HCT116 (cell line): ENCODE data around the gene SLC44A2. TPM values are rescaled to one million over a fixed set of nuclear protein-coding genes. Genes with fewer than 3 reads are reported as not detected.

Experiments
- ATAC-seq: fragments of 200-7000 bp; cut with Tn5 transposase; 2 replicates; pipeline ENCODE4 v1.9.1; 2020; ENCODE audit warnings: mild to moderate bottlenecking, moderate library complexity
- BruUV-seq: library from RNA; stranded (reverse); fragments of 400-500 nt; replicated peaks from 2 replicates; lab custom pipeline; 2021; lab: Mats Ljungman, UMichigan
- CTCF ChIA-PET: fragments of 300-600 bp; sonication (Branson Sonifier 250); formaldehyde crosslinking; loops from one replicate; lab custom pipeline; 2021; ENCODE audit warnings: antibody characterized with exemption; lab: Charles Lee
- POLR2A ChIA-PET: fragments of 300-600, 350-600 bp; sonication (Branson Sonifier 250); formaldehyde crosslinking; loops from one replicate; lab custom pipeline; 2021; ENCODE audit warnings: antibody characterized with exemption; lab: Charles Lee
- RAD21 ChIA-PET, 2 experiments: fragments of 300-600 bp; sonication (Branson Sonifier 250); formaldehyde crosslinking; loops; one replicate each; lab custom pipeline; 2023; ENCODE audit warnings: low total read pairs in 2 of 2; ENCODE audit not compliant: uncharacterized antibody in 2 of 2, unreplicated experiment in 2 of 2, low non-redundant PET in 1 of 2; lab: Charles Lee
- DNase-seq: peaks from one replicate; pipeline ENCODE4 v3.0.0-alpha.2; 2010; ENCODE audit warnings: low read depth, low spot score
- H2AFZ ChIP-seq: fragments of 200-600 bp; shearing (Covaris generic), sonication (generic); 2 replicates; pipeline ENCODE4 v1.6.1; 2017; ENCODE audit warnings: low read depth, mixed run types, mixed read lengths, antibody characterized with exemption, low read length; ENCODE audit not compliant: poor library complexity, severe bottlenecking
- H3K27ac ChIP-seq: 2 replicates; pipeline ENCODE4 v1.5.1; 2012; ENCODE audit warnings: low read depth, low read length
- H3K27me3 ChIP-seq: fragments of 200-600 bp; sonication (generic); 2 replicates; pipeline ENCODE4 v1.6.1; 2016; ENCODE audit warnings: mixed run types, low read length, mixed read lengths; ENCODE audit not compliant: insufficient read depth
- H3K36me3 ChIP-seq, 2 experiments: fragments of 200-500 bp in 1 of 2; fragments of 200-600 bp in 1 of 2; sonication (Bioruptor generic) in 1 of 2; sonication (generic) in 1 of 2; 2 replicates each; pipeline versions ENCODE4 v1.5.1 to v1.6.1; 2014 to 2016; ENCODE audit warnings: low read length in 2 of 2, inconsistent platforms in 1 of 2, mixed read lengths in 1 of 2, mixed run types in 1 of 2; ENCODE audit not compliant: insufficient read depth in 2 of 2, control insufficient read depth in 1 of 2
- H3K4me1 ChIP-seq, 2 experiments: fragments of 200-600 bp in 1 of 2; sonication (generic) in 1 of 2; 2 replicates each; pipeline versions ENCODE4 v1.5.1 to v1.6.1; 2012 to 2017; ENCODE audit warnings: low read length in 2 of 2, inconsistent platforms in 1 of 2, mild to moderate bottlenecking in 1 of 2, mixed read lengths in 1 of 2, mixed run types in 1 of 2, moderate library complexity in 1 of 2; ENCODE audit not compliant: insufficient read depth in 2 of 2, control insufficient read depth in 1 of 2
- H3K4me2 ChIP-seq: fragments of 200-600 bp; sonication (generic); 2 replicates; pipeline ENCODE4 v1.6.1; 2017; ENCODE audit warnings: mixed run types, low read length, mixed read lengths
- H3K4me3 ChIP-seq, 2 experiments: fragments of 200-600 bp in 1 of 2; sonication (generic) in 1 of 2; replicated peaks in 1 of 2; 2 replicates each; pipeline ENCODE4 v1.5.1; 2011 to 2016; ENCODE audit warnings: low read length in 2 of 2, control low read depth in 1 of 2, low read depth in 1 of 2, mild to moderate bottlenecking in 1 of 2, mixed read lengths in 1 of 2, mixed run types in 1 of 2
- H3K79me2 ChIP-seq: fragments of 200-600 bp; sonication (generic); 2 replicates; pipeline ENCODE4 v1.6.1; 2017; ENCODE audit warnings: mild to moderate bottlenecking, mixed run types, low read length, moderate library complexity, mixed read lengths; ENCODE audit not compliant: insufficient read depth
- H3K9ac ChIP-seq: fragments of 200-600 bp; sonication (generic); 2 replicates; pipeline ENCODE4 v1.6.1; 2016; ENCODE audit warnings: low read length, mixed read lengths
- H3K9me2 ChIP-seq: fragments of 200-600 bp; sonication (generic), shearing (Covaris generic); 2 replicates; pipeline ENCODE4 v1.6.1; 2017; ENCODE audit warnings: mixed run types, mild to moderate bottlenecking, moderate library complexity; ENCODE audit not compliant: insufficient read depth
- H3K9me3 ChIP-seq, 2 experiments: fragments of 200-500 bp in 1 of 2; fragments of 200-600 bp in 1 of 2; sonication (Bioruptor generic) in 1 of 2; sonication (generic) in 1 of 2; 2 replicates each; pipeline ENCODE4 v1.6.1; 2014 to 2017; ENCODE audit warnings: low read length in 2 of 2, mixed read lengths in 2 of 2, inconsistent platforms in 1 of 2, low read depth in 1 of 2, mild to moderate bottlenecking in 1 of 2, mixed run types in 1 of 2, moderate library complexity in 1 of 2; ENCODE audit not compliant: control insufficient read depth in 1 of 2, insufficient read depth in 1 of 2
- H4K20me1 ChIP-seq: fragments of 200-600 bp; sonication (generic), shearing (Covaris generic); 2 replicates; pipeline ENCODE4 v1.6.1; 2017; ENCODE audit warnings: mixed run types, mild to moderate bottlenecking, moderate library complexity; ENCODE audit not compliant: insufficient read depth
- ATF3 ChIP-seq: IDR thresholded peaks from 2 replicates; pipeline ENCODE4 v1.6.1; 2012
- CBX3 ChIP-seq: IDR thresholded peaks from 2 replicates; pipeline ENCODE4 v1.6.1; 2012; ENCODE audit warnings: low read depth
- CEBPB ChIP-seq: IDR thresholded peaks from 2 replicates; pipeline ENCODE4 v1.6.1; 2012; ENCODE audit warnings: low read depth
- EGR1 ChIP-seq: IDR thresholded peaks from 2 replicates; pipeline ENCODE4 v1.6.1; 2012; ENCODE audit warnings: low read depth
- EZH2 ChIP-seq: fragments of 200-600 bp; sonication (generic); IDR thresholded peaks from 2 replicates; pipeline ENCODE4 v1.6.1; 2017; ENCODE audit warnings: antibody characterized with exemption, mixed run types
- EZH2phosphoT487 ChIP-seq: fragments of 200-600 bp; IDR thresholded peaks from 2 replicates; pipeline ENCODE4 v1.6.1; 2018; ENCODE audit warnings: antibody characterized with exemption, borderline replicate concordance
- FOSL1 ChIP-seq: IDR thresholded peaks from 2 replicates; pipeline ENCODE4 v1.6.1; 2012; ENCODE audit warnings: low read depth
- JUND ChIP-seq: IDR thresholded peaks from 2 replicates; pipeline ENCODE4 v1.6.1; 2012
- POLR2AphosphoS5 ChIP-seq: IDR thresholded peaks from 2 replicates; pipeline ENCODE4 v1.6.1; 2011; ENCODE audit warnings: mild to moderate bottlenecking, low read depth, low read length, moderate library complexity
- RAD21 ChIP-seq: IDR thresholded peaks from 2 replicates; pipeline ENCODE4 v1.6.1; 2012; ENCODE audit warnings: low read depth, mild to moderate bottlenecking
- SIN3A ChIP-seq: IDR thresholded peaks from 2 replicates; pipeline ENCODE4 v1.6.1; 2012; ENCODE audit warnings: low read depth
- SP1 ChIP-seq: IDR thresholded peaks from 2 replicates; pipeline ENCODE4 v1.6.1; 2012; ENCODE audit warnings: low read depth
- SRF ChIP-seq: IDR thresholded peaks from 2 replicates; pipeline ENCODE4 v1.6.1; 2012; ENCODE audit warnings: low read depth
- TCF7L2 ChIP-seq: IDR thresholded peaks from 2 replicates; pipeline ENCODE4 v1.7.0; 2011; ENCODE audit warnings: borderline replicate concordance, inconsistent platforms; ENCODE audit not compliant: insufficient read depth, insufficient read length; ENCODE audit errors: extremely low read depth
- YY1 ChIP-seq: IDR thresholded peaks from 2 replicates; pipeline ENCODE4 v1.6.1; 2011; ENCODE audit warnings: low read length, low read depth, moderate library complexity, mild to moderate bottlenecking; ENCODE audit not compliant: insufficient replicate concordance; ENCODE audit errors: extremely low read depth
- ZFX ChIP-seq: fragments of 450-650 bp; IDR thresholded peaks from 2 replicates; pipeline ENCODE4 v1.6.1; 2017
- ZNF274 ChIP-seq: fragments of 200-500 bp; sonication (Bioruptor generic); IDR thresholded peaks from 2 replicates; pipeline ENCODE4 v1.6.1; 2014; ENCODE audit warnings: mild to moderate bottlenecking, low read depth, low read length, inconsistent platforms
- intact Hi-C: fragments of 100-400 bp; cut with micrococcal nuclease; formaldehyde crosslinking; loops from 2 replicates; pipeline ENCODE4 v1.10.0; 2022
- total RNA-seq: library from RNA; stranded (reverse); gene quantifications from one replicate; pipeline ENCODE4 v1.2.1, GENCODE V29; 2021; ENCODE audit not compliant: unreplicated experiment
- TF ChIP-seq, protein P1 (sequence below): IDR thresholded peaks from 2 replicates; pipeline ENCODE4 v1.6.1; 2011; ENCODE audit warnings: mild to moderate bottlenecking, low read length, moderate library complexity; ENCODE audit not compliant: insufficient replicate concordance; ENCODE audit errors: extremely low read depth
- TF ChIP-seq, protein P2 (sequence below), 3 experiments: fragments of 200-600 bp in 1 of 3; sonication (generic) in 1 of 3; IDR thresholded peaks in 2 of 3; conservative IDR thresholded peaks in 1 of 3; 2 replicates each; pipeline ENCODE4 v1.5.1; 2012 to 2017; ENCODE audit warnings: low read depth in 2 of 3, low read length in 2 of 3, antibody characterized with exemption in 1 of 3, borderline replicate concordance in 1 of 3, control low read depth in 1 of 3, mild to moderate bottlenecking in 1 of 3, mixed read lengths in 1 of 3, mixed run types in 1 of 3, moderate library complexity in 1 of 3; ENCODE audit not compliant: insufficient read depth in 1 of 3

SLC44A2 gene
- total RNA-seq, 1 experiment from 2014 or later, result 90.9 TPM

DNA sequence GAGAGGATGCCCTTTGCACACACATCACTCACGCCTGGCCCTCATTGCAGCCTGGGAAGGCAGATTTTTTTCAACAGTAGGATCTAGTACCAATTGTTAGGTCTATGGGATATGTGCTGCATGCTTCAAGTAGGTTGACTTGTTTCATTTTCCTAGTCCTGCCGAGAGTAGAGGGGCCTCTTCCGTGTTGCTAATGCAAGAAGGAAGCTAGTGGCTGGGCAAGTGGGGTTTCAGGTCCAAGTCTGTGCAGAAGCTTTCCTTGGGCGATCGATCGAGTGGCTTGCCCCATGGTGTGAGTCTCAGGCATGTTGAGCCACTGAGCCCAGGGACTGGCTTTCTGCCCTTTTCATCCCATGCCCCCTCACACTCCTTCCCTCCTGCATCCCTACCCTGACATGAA is 42.5 kb downstream of the SLC44A2 start:
- Histone ChIP-seq H3K4me2 (no peak overlapping the region), H3K9ac (no peak overlapping the region), H4K20me1 (peaks cover 36% of the 10 kb centered on the region; the same call in 1 of the 2 replicates), H3K9me3 (no peaks in the 10 kb centered on the region), H2AFZ (no peak overlapping the region), H3K4me3 (no peak overlapping the region), H3K27me3 (no peaks in the 10 kb centered on the region), H3K9me2 (no peaks in the 10 kb centered on the region), H3K79me2 (peaks cover 100% of the 10 kb centered on the region), H3K27ac (no peak overlapping the region), H3K4me1 (no peaks in the 10 kb centered on the region), H3K36me3 (peaks cover 23 to 32% of the 10 kb centered on the region in 2 experiments)
- DNase-seq (no peak), ATAC-seq (no peak)
- no TSS peak for BruUV-seq
- POLR2A ChIA-PET, result no interaction called here
- intact Hi-C loops, result no loop called here
- CTCF ChIA-PET, result no interaction called here
- TF ChIP-seq SRF (no peak), ZFX (no peak), SIN3A (no peak), FOSL1 (no peak), EGR1 (no peak), SP1 (no peak), EZH2phosphoT487 (no peak), YY1 (no peak), TCF7L2 (no peak), CBX3 (no peak), JUND (no peak), POLR2AphosphoS5 (no peak), EZH2 (no peak), ATF3 (no peak), RAD21 (no peak), CEBPB (no peak), ZNF274 (no peak)
- TF ChIP-seq, protein P1, sequence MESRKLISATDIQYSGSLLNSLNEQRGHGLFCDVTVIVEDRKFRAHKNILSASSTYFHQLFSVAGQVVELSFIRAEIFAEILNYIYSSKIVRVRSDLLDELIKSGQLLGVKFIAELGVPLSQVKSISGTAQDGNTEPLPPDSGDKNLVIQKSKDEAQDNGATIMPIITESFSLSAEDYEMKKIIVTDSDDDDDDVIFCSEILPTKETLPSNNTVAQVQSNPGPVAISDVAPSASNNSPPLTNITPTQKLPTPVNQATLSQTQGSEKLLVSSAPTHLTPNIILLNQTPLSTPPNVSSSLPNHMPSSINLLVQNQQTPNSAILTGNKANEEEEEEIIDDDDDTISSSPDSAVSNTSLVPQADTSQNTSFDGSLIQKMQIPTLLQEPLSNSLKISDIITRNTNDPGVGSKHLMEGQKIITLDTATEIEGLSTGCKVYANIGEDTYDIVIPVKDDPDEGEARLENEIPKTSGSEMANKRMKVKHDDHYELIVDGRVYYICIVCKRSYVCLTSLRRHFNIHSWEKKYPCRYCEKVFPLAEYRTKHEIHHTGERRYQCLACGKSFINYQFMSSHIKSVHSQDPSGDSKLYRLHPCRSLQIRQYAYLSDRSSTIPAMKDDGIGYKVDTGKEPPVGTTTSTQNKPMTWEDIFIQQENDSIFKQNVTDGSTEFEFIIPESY, result no peak
- TF ChIP-seq, protein P2, sequence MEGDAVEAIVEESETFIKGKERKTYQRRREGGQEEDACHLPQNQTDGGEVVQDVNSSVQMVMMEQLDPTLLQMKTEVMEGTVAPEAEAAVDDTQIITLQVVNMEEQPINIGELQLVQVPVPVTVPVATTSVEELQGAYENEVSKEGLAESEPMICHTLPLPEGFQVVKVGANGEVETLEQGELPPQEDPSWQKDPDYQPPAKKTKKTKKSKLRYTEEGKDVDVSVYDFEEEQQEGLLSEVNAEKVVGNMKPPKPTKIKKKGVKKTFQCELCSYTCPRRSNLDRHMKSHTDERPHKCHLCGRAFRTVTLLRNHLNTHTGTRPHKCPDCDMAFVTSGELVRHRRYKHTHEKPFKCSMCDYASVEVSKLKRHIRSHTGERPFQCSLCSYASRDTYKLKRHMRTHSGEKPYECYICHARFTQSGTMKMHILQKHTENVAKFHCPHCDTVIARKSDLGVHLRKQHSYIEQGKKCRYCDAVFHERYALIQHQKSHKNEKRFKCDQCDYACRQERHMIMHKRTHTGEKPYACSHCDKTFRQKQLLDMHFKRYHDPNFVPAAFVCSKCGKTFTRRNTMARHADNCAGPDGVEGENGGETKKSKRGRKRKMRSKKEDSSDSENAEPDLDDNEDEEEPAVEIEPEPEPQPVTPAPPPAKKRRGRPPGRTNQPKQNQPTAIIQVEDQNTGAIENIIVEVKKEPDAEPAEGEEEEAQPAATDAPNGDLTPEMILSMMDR (IDR thresholded peaks at IDR 0.05 in 2 of 3, conservative IDR thresholded peaks at IDR 0.05 in 1 of 3; ENCODE audit: borderline replicate concordance in 1 of 3, insufficient read depth in 1 of 3, low read depth in 2 of 3, low read length in 2 of 3), result no peak
- RAD21 ChIA-PET, result no interaction called here
